ENCODE data around the gene KLHL30.

The KLHL30 gene, protein sequence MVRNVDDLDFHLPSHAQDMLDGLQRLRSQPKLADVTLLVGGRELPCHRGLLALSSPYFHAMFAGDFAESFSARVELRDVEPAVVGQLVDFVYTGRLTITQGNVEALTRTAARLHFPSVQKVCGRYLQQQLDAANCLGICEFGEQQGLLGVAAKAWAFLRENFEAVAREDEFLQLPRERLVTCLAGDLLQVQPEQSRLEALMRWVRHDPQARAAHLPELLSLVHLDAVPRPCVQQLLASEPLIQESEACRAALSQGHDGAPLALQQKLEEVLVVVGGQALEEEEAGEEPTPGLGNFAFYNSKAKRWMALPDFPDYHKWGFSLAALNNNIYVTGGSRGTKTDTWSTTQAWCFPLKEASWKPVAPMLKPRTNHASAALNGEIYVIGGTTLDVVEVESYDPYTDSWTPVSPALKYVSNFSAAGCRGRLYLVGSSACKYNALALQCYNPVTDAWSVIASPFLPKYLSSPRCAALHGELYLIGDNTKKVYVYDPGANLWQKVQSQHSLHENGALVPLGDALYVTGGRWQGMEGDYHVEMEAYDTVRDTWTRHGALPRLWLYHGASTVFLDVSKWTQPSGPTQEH

DNA sequence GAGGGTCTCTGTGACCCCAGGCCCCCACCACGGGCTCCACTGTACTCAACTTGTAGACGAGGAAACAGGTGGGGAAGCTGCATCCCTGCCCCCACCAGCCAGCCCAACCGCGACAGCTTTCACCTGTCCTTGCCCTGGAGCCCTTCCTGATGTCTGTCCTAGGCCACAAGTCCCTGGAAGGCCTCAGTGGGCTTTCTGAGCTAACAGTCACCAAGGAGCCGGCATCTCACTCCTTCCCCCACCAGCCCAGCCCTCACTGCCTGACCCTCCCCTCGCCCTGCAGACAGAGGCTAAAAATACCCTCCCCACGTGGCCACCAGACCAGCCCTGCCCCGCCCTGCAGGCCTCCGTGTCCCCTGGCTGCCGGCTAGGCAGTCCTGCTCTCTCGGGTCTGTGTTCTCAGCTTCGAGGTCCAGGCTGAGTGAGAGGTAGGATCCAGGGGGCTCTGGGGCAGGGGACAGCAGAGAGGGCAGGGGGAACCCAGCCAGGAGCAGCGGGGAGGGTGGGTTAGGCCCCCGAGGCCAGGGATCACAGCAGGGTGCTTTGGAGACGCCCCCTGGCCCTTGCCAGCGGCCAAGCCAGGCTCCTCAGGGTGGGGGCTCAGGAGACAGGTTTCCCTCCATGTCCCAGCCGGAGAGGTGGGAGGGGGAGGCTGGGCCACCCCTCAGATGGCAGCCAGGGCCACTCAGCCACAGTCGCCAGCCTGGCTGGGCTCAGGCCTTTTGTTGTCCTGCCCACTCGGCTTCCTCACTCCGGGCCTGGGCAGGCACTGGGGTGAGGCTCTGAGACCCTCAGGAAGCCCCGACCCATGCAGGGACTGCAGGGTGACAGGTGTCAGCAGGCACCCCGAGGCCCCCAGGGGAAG, at the start of gene KLHL30:
TSS of gene KLHL30 (plus strand) at position 338 of the 865 bp plus-strand sequence. CDS start 2,087 bp downstream, outside the sequence.
- no peak for FAIRE-seq
- DNase-seq (ENCODE audit: extremely low spot score, insufficient read length, low read depth), result no peak

DNA sequence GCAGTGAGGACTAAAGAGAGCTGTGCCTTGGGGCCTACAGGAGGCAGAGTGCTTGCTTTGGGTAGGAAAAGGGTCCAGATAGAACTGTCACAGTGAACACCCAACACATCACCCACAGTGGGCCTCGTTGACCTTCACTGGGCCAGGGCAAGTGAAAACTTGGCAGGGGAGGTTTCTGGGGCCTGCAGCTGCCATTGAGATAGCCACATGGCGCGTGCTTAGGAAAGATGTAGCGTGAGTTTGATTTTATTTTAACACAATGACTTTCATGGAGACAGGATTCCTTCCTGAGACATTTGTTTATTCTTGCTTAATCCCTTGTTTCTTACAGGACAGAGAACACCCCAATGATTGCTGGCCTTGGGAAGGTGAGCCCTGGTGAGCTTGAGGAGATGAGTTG, 47.6 kb upstream of the KLHL30 start:
- DNase-seq (ENCODE audit: extremely low spot score, insufficient read length, low read depth), result no peak
- no peak for FAIRE-seq

DNA sequence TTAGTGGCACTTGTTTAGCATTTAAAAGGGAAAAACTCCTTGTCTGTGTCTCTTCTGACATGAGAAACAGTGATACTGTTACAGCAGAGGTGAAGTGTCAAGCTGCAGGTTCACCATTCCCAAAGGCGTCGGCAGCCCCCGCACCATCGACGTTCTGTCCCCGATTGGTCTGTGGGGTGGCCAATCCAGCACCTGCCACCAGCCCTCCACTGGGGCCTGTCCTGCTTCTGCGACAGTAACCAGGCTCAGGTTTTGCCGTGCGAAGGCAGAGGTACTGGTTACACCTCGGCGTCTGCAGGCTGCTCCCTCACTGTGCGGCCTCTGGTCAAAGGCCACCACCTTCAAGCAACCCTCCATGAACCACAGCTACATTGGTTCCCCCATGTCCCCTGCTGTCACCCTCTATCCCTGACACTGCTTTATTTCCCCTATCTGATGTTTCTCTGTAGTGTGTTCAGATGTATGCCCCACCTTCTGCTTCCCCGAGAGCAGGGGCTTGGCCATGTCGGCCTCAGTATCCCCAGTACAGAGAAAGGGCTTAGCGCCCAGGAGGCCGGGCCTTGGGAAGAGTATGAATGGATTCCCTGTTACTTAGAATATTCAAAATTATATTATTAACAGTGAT, 46.9 kb upstream of the KLHL30 start:
- no peak for FAIRE-seq
- no peak for DNase-seq (ENCODE audit: extremely low spot score, insufficient read length, low read depth)

DNA sequence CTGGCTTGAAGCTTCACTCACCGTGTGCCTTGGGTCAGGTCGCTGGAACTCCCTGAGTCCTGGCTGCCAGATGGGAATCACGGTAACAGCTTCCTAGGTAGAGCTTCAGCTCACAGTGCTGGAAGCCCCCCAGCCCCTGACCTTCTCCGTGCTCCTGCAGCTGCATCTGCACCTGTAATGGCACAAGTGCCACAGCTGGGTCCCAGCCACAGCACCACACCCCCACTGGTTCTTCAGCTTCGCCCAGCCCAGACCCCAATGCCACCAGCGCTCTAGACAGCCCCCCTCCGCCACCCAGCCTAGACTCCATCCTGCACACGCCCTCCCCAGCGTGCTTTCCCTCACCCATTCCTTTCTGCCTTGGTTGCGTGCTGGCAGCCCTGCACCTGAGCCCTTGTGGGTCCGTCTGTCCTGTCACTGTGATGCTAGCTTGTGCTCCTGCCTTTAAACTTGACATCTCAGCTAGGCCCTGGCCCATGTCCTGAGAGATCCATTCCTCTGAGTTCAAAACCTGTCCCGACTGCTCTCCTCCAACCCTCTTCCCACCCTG, 45.9 kb upstream of the KLHL30 start:
- DNase-seq (ENCODE audit: extremely low spot score, insufficient read length, low read depth) (no peak), FAIRE-seq (no peak)

DNA sequence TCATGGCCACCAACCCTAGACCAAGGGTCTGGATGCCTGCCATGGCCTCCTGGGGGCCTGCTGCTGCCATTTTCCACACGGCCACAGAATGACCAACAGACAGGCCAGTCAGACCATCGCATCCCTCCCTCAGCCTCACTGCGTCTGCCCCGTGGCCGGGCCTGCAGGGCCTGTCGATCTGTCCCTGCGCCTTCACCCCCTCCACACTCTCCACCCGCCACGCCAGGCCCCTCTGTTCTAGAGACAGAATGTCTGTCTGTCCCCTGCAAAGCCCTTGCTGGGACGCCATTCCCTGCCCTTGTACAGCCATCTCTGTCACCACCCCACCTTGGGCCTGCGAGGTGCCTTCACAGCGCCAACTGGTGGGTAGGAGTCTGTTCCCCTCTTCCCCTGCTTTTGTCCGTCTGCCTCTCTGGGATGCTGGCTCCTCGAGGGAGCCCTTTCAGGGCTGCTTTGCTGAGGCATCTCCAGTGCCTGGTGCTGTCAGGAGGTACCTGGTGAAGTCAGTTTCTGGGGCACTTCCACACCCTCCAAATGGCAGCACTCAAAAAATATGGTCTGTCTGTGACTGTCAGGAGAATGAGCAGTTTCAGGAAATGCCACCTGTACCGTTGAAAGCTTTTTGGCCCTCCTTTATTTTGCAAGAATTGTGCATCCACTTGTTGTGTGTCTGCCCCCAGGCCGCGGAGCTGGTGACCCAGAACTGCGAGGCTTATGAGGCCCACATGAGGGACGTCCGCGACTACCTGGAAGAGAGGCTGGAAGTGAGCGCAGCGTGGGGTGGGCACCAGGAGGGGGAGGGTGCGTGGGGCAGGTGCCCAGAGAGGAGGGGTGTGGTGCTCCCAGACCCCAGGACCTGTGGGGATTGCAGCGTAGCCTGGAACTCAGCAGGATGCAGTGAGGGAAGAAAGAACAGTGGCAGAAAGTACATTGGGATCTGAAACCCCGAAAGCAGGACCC, 45.0 kb upstream of the KLHL30 start:
- FAIRE-seq, result no peak

DNA sequence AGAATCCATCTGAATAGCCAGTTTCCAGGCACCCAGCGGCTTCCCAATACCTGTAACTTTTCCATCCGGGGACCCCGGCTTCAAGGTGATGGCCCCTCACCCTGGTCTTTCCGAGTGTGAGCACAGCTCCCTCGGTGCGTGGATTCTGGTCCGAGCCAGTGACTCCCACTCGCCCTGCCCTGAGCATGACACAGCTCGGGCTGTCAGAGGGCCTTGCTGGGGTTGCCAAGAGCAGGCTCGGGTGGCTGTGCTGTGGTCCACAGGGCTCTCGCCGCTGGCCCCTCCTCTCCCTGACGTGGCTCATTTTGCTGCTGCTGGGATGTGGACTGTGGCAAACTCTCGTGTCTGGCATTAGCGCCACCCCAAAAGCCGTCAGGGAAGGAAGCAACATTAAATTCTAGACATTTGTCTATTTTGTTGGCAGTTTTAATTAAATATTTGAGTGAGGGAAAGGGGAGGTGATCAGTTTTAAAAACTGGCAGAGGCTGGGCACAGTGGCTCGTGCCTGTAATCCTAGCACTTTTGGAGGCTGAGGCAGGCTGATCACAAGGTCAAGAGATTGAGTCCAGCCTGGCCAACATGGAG, 43.9 kb upstream of the KLHL30 start:
- DNase-seq (ENCODE audit: extremely low spot score, insufficient read length, low read depth), result no peak
- FAIRE-seq, result no peak

More for the DNA sequence above, 45.0 kb upstream of the KLHL30 start:
- no peak for DNase-seq (ENCODE audit: extremely low spot score, insufficient read length, low read depth)

DNA sequence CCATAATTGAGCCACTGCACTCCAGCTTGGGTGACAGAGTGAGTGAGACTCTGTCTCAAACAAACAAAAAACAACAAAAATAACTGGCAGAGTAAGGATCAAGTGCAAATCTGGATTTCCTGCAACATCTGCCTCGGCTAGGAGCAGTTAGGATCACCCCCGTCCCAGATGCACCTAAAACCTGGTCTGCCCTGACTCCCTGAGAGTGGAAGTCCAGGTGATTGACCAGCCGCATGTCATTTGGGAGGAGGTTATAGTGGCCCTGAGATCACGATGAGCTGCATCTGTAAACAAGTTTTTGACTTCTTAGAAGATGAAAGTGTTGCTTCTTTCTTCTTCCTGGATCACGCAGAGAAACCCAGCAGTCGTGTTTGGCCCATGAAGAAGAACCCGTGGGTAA, 43.3 kb upstream of the KLHL30 start:
- FAIRE-seq (no peak), DNase-seq (ENCODE audit: extremely low spot score, insufficient read length, low read depth) (no peak)

DNA sequence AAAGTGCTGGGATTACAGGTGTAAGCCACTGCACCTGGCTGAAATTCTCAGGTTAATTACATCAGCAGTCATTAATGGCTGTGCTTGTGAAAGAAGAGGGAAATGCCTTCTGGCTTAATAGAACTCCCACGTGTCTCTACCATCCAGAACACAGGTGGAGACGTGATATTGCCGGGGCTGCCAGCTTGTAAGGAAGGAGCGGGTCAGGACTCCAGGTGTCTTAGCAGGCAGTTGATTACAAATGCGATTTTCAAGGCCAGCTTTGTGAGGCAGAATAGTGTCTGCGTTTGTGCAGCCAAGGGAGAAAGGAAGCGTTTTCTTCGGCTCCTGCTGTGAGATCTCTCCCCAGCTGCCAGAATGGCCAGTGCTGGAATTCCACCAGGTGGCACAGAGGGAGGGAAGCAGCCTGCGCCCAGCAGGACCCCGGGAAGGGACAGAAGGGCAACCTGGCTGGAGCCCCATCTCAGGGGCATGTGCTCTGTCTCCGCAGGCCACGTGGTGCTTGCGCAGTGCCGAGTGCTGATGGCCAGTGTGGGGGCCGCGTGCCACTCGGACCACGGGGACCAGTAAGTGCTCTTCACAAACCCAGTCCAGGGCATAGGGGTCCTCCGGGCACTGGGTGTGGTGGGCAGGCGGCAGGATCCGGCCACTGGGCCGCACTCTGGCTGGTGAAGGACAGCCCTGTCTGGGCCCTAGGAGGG, 42.0 kb upstream of the KLHL30 start:
- DNase-seq (ENCODE audit: extremely low spot score, insufficient read length, low read depth) (no peak), FAIRE-seq (no peak)

DNA sequence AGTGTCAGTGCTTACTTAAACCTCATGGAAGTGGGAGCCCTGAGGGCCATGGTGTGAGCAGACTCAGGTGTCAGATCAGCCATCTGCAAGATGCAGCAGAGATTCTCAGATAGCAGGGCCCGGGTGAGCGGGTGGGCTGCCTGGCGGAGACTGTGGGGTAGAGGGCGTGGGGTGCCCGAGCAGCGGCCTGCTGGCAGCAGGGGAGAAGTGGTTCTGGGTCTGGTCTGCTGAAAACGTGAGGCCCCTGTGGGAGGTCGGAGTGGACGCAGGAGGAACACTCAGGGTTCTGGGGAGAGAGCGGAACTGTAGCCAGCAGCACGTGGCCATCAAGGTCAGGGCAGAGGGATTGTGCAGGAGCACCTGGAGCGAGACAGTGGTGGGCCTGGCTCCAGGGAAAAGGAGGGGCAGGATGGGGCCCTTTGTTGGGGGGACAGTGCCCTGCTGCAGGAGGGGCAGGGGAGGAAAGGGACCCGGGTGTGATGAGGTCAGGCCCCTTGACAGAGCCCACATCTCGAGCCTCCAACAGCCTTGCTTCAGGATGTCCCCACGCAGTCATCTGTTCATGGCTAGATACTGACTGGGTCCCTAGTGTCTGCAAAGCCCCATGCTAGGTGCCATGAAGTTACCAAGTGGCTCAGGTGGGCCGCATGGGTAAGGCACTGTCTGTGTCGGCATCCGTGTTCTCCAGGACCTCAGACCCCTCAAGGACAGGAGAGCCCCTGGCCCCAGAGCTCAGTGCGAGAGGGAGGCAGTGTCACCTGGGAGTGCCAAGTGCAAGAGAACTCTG, 41.1 kb upstream of the KLHL30 start:
- FAIRE-seq (no peak), DNase-seq (ENCODE audit: extremely low spot score, insufficient read length, low read depth) (no peak)

DNA sequence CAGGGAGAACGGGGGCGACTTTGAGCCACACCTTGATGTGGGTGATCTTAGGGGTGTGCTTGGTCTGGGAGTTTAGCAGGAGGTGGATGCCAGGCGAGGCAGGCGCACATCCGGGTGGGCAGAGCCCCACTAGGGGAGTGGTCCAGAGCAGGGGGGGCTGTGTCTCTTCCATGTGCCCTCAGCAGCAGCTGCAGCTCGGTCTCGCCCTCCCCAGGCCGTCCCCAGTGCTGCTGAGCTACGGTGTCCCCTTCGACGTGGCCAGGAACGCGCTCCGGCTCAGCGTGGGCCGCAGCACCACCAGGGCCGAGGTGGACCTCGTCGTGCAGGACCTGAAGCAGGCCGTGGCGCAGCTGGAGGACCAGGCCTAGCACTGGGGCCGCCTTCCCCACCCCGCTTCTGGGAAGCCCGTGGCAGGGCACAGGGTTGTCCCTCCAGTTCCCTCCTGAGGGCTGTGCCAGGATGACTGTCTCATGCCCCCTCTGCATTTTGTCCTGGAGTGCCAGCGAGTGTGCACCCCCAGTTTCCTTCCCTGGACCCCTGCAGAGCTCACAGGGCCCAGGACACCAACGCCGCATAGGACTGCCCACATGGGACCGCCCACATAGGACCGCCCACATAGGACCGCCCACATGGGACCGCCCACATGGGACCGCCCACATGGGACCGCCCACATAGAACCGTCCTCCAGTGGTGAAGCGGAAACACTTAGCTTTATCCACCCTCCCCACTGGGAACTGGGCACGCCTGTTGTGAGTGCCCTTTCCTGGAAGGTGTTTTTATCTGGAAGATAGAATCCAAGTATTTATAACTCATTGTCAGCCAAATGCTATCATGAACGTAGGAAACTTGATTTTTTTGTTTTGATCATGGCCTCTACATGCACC, 40.2 kb upstream of the KLHL30 start:
- DNase-seq (ENCODE audit: extremely low spot score, insufficient read length, low read depth) (peak; percentile 90), FAIRE-seq (peak; percentile 98)

DNA sequence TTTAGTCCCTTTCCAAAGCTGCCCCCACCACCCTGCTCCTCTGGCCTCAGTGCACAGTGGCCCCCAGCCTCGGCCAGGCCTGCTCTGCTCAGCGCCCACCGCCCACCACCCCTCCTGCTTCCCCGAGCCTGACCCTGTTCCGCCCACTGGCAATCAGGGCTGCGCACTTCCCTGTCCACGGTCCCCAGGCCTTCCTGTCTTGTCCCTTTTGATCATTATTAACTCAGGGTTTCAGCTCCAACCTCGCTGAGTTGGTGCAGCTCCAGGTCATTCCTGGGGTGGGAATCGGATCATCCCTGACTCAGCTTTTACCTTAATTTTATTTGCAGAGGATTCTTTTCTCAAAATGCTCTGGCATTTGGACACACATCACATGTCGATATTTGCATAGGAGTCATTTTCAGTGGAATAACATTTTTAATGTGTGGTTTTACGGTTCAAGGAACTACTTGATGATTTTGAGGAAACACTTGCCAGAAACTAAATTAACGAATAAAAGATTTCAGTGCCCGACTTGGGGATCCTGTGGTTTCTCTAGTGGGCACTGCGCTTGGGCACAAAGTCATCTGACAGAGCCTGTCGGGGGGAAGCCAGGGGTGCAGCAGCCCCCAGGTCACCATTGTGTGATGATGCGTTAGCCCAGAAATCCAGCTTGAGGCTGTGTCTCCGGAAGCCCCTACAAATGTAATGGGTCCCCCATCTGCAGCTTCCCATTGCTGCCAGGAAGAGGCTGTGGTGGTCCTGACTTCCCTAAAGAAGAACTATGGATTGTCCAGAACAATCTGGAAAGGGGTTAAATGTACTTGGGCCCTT, 39.4 kb upstream of the KLHL30 start:
- no peak for FAIRE-seq
- DNase-seq (ENCODE audit: extremely low spot score, insufficient read length, low read depth), result no peak

DNA sequence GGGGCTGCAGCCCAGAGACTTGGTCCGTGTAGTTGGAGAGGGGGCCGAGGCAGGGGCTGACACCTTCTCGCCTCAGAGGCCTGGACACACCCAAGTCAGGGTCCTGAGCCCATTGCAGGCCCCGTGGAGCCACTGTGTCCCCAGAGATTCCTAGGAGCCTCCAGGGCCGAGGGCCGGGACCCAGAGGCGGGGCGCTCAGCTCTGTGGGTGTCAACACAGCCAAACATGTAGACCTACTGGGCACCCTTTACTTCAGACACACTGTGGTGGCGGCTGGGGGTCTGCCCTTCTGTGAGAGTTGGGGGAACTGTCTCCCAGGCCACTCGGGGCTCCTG, 38.8 kb upstream of the KLHL30 start:
- FAIRE-seq (no peak), DNase-seq (ENCODE audit: extremely low spot score, insufficient read length, low read depth) (no peak)

DNA sequence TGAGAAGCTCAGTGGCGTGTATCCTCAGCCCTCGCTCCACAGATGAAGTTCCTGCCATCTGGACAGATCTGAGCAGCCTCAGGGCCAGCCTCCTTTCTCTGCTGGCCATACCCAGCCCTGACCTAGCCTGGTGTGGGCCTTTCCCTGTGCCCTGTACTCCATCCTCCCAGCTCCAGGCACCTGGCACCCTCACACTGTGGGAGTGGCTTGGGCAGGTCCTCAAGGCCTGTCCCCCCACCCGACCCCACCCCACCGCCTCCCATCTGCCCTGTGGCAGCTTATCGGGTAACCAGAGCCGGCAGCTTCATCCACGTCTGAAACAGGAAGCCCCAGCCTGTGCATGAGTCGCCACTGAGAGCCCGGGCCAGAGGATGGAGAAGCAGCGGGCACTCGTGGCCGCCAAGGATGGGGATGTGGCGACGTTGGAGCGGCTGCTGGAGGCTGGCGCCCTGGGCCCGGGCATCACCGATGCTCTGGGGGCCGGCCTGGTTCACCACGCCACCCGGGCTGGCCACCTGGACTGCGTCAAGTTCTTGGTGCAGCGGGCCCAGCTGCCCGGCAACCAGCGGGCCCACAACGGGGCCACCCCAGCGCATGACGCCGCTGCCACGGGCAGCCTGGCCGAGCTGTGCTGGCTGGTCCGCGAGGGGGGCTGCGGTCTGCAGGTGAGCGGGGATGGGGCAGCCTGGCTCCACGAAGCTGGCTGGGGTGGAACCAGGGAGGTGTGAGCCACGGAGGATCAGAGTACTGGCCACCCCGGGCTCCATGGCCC, 38.2 kb upstream of the KLHL30 start, which contains the start of gene ESPNL:
TSS of gene ESPNL (plus strand) at position 292 of the 772 bp plus-strand sequence. CDS start at position 372, 80 bp downstream.
- DNase-seq (ENCODE audit: extremely low spot score, insufficient read length, low read depth), result no peak
- FAIRE-seq, result no peak

DNA sequence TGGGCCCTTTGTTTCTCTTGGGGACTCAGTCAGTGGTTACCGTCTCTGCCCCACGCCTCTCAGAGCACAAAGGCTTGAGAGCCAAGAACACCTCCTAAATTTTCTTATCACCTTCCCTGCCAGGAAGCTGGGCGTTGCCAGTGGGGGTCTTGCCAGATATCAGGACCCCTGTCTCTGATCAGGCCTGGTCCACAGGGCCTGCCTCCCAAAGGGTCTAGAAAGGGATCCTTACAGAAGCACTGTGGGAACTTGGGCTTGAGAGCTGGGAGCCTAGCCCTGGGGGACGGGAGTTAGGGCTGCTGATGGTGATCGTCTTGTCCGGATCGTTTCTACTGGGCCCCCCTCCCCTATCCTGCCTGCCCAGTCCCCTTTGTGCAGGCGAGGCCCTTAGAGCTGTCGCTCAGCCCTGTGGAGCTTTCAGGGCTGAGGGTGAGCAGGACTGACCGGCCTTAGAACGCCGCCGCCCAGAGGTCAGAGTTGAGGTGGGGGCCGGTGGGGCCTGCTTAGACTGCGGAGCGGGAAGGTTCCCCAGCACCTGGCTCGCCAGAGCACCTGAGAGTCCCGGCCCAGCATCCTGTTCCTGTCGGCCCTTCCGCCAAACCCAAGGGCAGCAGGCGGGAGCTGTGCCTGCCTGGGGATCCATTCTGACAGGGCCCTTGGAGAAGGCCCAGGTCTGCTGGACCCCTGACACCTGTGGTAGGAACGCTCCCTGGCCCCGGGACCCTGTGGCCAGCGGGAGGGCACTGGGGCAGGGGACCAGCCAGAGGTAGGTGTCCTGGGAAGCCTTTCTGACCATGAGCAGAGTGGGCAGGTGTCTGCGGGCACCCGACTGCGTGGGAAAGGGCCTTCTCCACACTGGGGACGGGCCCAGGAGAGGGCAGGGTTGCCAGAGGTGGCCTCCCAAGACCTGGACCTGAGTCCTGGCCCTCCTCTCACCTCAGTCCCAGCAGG, 37.4 kb upstream of the KLHL30 start:
- DNase-seq (ENCODE audit: extremely low spot score, insufficient read length, low read depth) (no peak), FAIRE-seq (no peak)
